ENCODE measurements around the gene UBAP2L. TPM values are rescaled to one million over a fixed set of nuclear protein-coding genes. Genes with fewer than 3 reads are reported as not detected.
A peak's percentile ranks its signal among the peaks of the same experiment; 100 is the strongest.
"Not testable (repeated sequence)": the region's sequence is repeated elsewhere in the genome, so short reads cannot be mapped to it uniquely, and the experiment has no call there.

UBAP2L gene
- polyA plus RNA-seq, 3 donors from 2014 or later: 23.1 to 72.4 (median 52.4) TPM

GRCh38 chr1:154208677-154209388 is 11.9 kb upstream of the UBAP2L start:
- no peaks in the 10 kb centered on the region for H3K9me3 Mint-ChIP-seq
- H3K27me3 Mint-ChIP-seq (ENCODE audit: low read depth in 3 of 3): peaks cover 0 to 3% (median 2%) of the 10 kb centered on the region in 3 donors
- peak overlapping the region in 2 of 6 donors; percentile 57 to 67 for H3K27ac Mint-ChIP-seq
- no peak overlapping the region for H3K4me3 Mint-ChIP-seq
- H3K4me1 Mint-ChIP-seq: no peaks in the 10 kb centered on the region
- DNase-seq: no peak
- peaks cover 18 to 36% (median 25%) of the 10 kb centered on the region in 3 donors for H3K36me3 Mint-ChIP-seq

GRCh38 chr1:154212083-154212482 is 8.7 kb upstream of the UBAP2L start:
- Mint-ChIP-seq H3K27ac (peak overlapping the region in 2 of 6 donors; percentile 48 to 49), H3K9me3 (no peaks in the 10 kb centered on the region), H3K4me1 (peaks cover 1 to 4% of the 10 kb centered on the region in 2 donors), H3K36me3 (peaks cover 12 to 31% (median 19%) of the 10 kb centered on the region in 3 donors), H3K27me3 (ENCODE audit: low read depth in 3 of 3) (peaks cover 0 to 3% (median 0%) of the 10 kb centered on the region in 3 donors), H3K4me3 (no peak overlapping the region)
- DNase-seq: no peak

GRCh38 chr1:154213274-154213673 is 7.5 kb upstream of the UBAP2L start:
- H3K4me1 Mint-ChIP-seq: peaks cover 13 to 15% of the 10 kb centered on the region in 2 donors
- H3K4me3 Mint-ChIP-seq: no peak overlapping the region
- no peak for DNase-seq
- peaks cover 7 to 37% (median 16%) of the 10 kb centered on the region in 3 donors for H3K36me3 Mint-ChIP-seq
- H3K9me3 Mint-ChIP-seq: no peaks in the 10 kb centered on the region
- peak overlapping the region in 3 of 6 donors; percentile 39 to 56 (median 41) for H3K27ac Mint-ChIP-seq
- H3K27me3 Mint-ChIP-seq (ENCODE audit: low read depth in 3 of 3): peaks cover 0 to 3% (median 0%) of the 10 kb centered on the region in 3 donors

GRCh38 chr1:154218545-154218944 is 2.2 kb upstream of the UBAP2L start:
- no peak for DNase-seq
- H3K27me3 Mint-ChIP-seq (ENCODE audit: low read depth in 3 of 3): peaks cover 9 to 17% (median 13%) of the 10 kb centered on the region in 3 donors
- no peaks in the 10 kb centered on the region for H3K9me3 Mint-ChIP-seq
- H3K27ac Mint-ChIP-seq: peak overlapping the region; percentile 98 to 100 (median 99)
- peaks cover 57% of the 10 kb centered on the region in 2 donors for H3K4me1 Mint-ChIP-seq
- H3K36me3 Mint-ChIP-seq: peaks cover 0 to 15% (median 0%) of the 10 kb centered on the region in 3 donors
- H3K4me3 Mint-ChIP-seq: peak overlapping the region; percentile 97 to 100 (median 97)

- peak overlapping the region; percentile 98 to 100 (median 99) for H3K27ac Mint-ChIP-seq
- peaks cover 66 to 67% of the 10 kb centered on the region in 2 donors for H3K4me1 Mint-ChIP-seq
- DNase-seq: no peak
Measured at GRCh38 chr1:154219541-154219940, 1.2 kb upstream of the UBAP2L start.

DNA sequence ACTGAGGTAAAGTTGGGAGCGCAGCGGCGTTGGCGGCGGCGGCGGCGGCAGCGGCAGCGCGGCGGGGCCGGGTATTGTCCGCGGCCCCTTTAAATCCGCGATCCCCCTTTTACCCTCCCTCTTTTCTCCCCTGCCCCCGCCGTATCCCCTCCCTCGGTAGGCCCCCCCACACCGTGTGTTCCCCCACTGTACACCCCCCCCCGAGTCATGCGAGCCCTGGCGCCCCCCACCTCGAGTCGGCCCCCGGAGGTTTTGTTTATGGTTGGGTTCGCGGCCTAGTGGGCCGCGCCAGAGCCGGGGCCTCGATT is 169 bp downstream of the UBAP2L start:
- H3K9me3 Mint-ChIP-seq: no peaks in the 10 kb centered on the region
- peaks cover 0 to 9% (median 1%) of the 10 kb centered on the region in 3 donors for H3K36me3 Mint-ChIP-seq

More at GRCh38 chr1:154219541-154219940, 1.2 kb upstream of the UBAP2L start:
- Mint-ChIP-seq H3K4me3 (peak overlapping the region; percentile 97 to 100 (median 97)), H3K36me3 (peaks cover 0 to 9% (median 0%) of the 10 kb centered on the region in 3 donors), H3K9me3 (no peaks in the 10 kb centered on the region), H3K27me3 (ENCODE audit: low read depth in 3 of 3) (peaks cover 9 to 16% (median 13%) of the 10 kb centered on the region in 3 donors)

GRCh38 chr1:154221278-154222001 is 685 bp downstream of the UBAP2L start:
- H3K9me3 Mint-ChIP-seq: no peaks in the 10 kb centered on the region

More for the DNA sequence above, 169 bp downstream of the UBAP2L start:
- no peak for DNase-seq
- Mint-ChIP-seq H3K4me1 (peaks cover 68 to 81% of the 10 kb centered on the region in 2 donors), H3K4me3 (peak overlapping the region; percentile 97 to 100 (median 97)), H3K27me3 (ENCODE audit: low read depth in 3 of 3) (peaks cover 9 to 16% (median 13%) of the 10 kb centered on the region in 3 donors), H3K27ac (peak overlapping the region; percentile 98 to 100 (median 99))

DNA sequence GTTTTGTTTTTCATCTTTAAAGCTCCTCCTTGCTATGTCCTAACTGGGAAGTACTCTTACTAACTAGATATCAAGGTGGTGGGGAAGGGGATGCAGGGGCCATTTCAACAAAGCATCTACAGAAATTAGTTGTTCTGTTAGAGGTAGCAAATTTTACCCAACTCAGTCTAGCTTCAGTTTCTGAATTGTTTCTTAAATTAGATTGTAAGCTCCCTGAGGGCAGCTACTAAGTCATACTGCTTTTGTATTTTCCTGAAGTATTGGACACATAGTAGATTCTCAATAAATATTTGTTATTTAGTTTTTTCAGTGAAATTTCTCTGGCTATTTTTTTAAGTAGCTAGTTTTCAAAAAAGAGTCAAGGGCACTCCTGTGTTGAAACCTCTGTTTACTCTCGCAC is 1.8 kb downstream of the UBAP2L start:
- peaks cover 3 to 15% (median 11%) of the 10 kb centered on the region in 3 donors for H3K36me3 Mint-ChIP-seq

More at GRCh38 chr1:154221278-154222001, 685 bp downstream of the UBAP2L start:
- Mint-ChIP-seq H3K4me1 (peaks cover 69 to 86% of the 10 kb centered on the region in 2 donors), H3K27ac (peak overlapping the region; percentile 98 to 100 (median 98)), H3K36me3 (peaks cover 3 to 12% (median 6%) of the 10 kb centered on the region in 3 donors), H3K4me3 (peak overlapping the region; percentile 97 to 100 (median 97)), H3K27me3 (ENCODE audit: low read depth in 3 of 3) (peaks cover 9 to 16% (median 13%) of the 10 kb centered on the region in 3 donors)
- peak; percentile 67 to 81 (median 75) for DNase-seq

GRCh38 chr1:154222918-154223317 is 2.2 kb downstream of the UBAP2L start:
- H3K36me3 Mint-ChIP-seq: peaks cover 3 to 13% (median 11%) of the 10 kb centered on the region in 3 donors
- H3K4me1 Mint-ChIP-seq: peaks cover 64 to 79% of the 10 kb centered on the region in 2 donors
- peak overlapping the region; percentile 52 to 100 (median 64) for H3K4me3 Mint-ChIP-seq
- peak overlapping the region; percentile 79 to 100 (median 93) for H3K27ac Mint-ChIP-seq
- no peaks in the 10 kb centered on the region for H3K9me3 Mint-ChIP-seq
- DNase-seq: no peak
- H3K27me3 Mint-ChIP-seq (ENCODE audit: low read depth in 3 of 3): peaks cover 9 to 16% (median 13%) of the 10 kb centered on the region in 3 donors

More for the DNA sequence above, 1.8 kb downstream of the UBAP2L start:
- H3K9me3 Mint-ChIP-seq: no peaks in the 10 kb centered on the region
- DNase-seq: no peak
- peaks cover 68 to 83% of the 10 kb centered on the region in 2 donors for H3K4me1 Mint-ChIP-seq
- peak overlapping the region; percentile 97 to 100 (median 97) for H3K4me3 Mint-ChIP-seq
- peak overlapping the region; percentile 98 to 100 (median 98) for H3K27ac Mint-ChIP-seq
- H3K27me3 Mint-ChIP-seq (ENCODE audit: low read depth in 3 of 3): peaks cover 9 to 16% (median 13%) of the 10 kb centered on the region in 3 donors

GRCh38 chr1:154223621-154224020 is 2.9 kb downstream of the UBAP2L start:
- DNase-seq: no peak
- no peaks in the 10 kb centered on the region for H3K9me3 Mint-ChIP-seq
- H3K36me3 Mint-ChIP-seq: peaks cover 3 to 17% (median 14%) of the 10 kb centered on the region in 3 donors
- H3K27me3 Mint-ChIP-seq (ENCODE audit: low read depth in 3 of 3): peaks cover 9 to 16% (median 13%) of the 10 kb centered on the region in 3 donors
- H3K4me1 Mint-ChIP-seq: peaks cover 56 to 72% of the 10 kb centered on the region in 2 donors
- peak overlapping the region; percentile 29 to 99 (median 84) for H3K27ac Mint-ChIP-seq
- H3K4me3 Mint-ChIP-seq: no peak overlapping the region

DNA sequence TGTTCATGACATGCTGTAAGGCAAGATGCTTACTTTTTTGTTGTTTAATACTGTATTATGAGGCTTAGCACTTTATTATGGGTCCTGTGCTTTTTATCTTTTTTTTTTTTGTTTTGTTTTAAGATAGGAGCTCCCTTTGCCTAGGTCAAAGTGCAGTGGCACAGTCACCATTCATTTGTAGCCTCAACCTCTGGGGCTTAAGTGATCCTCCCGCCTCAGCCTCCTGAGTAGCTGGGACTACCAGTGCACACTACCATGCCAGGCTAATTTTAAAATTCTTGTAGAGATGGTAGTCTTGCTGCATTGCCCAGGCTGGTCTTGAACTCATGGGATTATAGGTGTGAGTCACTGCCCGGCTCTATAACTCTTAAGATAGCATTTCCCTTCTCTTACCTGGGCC is 4.6 kb downstream of the UBAP2L start:
- Mint-ChIP-seq H3K36me3 (peaks cover 5 to 25% (median 14%) of the 10 kb centered on the region in 3 donors), H3K9me3 (no peaks in the 10 kb centered on the region), H3K27ac (peak overlapping the region in 4 of 6 donors; percentile 35 to 98 (median 49)), H3K27me3 (ENCODE audit: low read depth in 3 of 3) (peaks cover 8 to 14% (median 10%) of the 10 kb centered on the region in 3 donors), H3K4me3 (no peak overlapping the region), H3K4me1 (peaks cover 41 to 54% of the 10 kb centered on the region in 2 donors)
- DNase-seq: no peak

GRCh38 chr1:154231112-154231511 is 10.4 kb downstream of the UBAP2L start:
- H3K4me3 Mint-ChIP-seq; H3K9me3 Mint-ChIP-seq; H3K27ac Mint-ChIP-seq; DNase-seq; H3K4me1 Mint-ChIP-seq; H3K27me3 Mint-ChIP-seq (ENCODE audit: low read depth in 3 of 3): not testable (repeated sequence)
- H3K36me3 Mint-ChIP-seq: peaks cover 8 to 49% (median 26%) of the 10 kb centered on the region in 3 donors

- not testable (repeated sequence) for H3K27me3 Mint-ChIP-seq (ENCODE audit: low read depth in 3 of 3); DNase-seq; H3K9me3 Mint-ChIP-seq; H3K4me3 Mint-ChIP-seq; H3K27ac Mint-ChIP-seq
- Mint-ChIP-seq H3K4me1 (peaks cover 3 to 12% of the 10 kb centered on the region in 2 donors), H3K36me3 (peaks cover 7 to 55% (median 35%) of the 10 kb centered on the region in 3 donors)
Measured at GRCh38 chr1:154233127-154233526, 12.4 kb downstream of the UBAP2L start.

All from immature natural killer cell (primary cell).